HL-60/S4 treated with phorbol 12-myristate 13-acetate at 8.2 ng/mL for 4 days and 3 days (cell line): ENCODE measurements around the gene TET1.
"Not testable (repeated sequence)": the region's sequence is repeated elsewhere in the genome, so short reads cannot be mapped to it uniquely, and the experiment has no call there.

Experiments used
- in situ Hi-C: fragments of 300-500 bp; cut with MboI; formaldehyde crosslinking; loops from 2 replicates; pipeline ENCODE4 v1.15.0; 2022; ENCODE audit warnings: low sequenced_read_pairs

TET1 gene

GRCh38 chr10:68604441-68604840, 44.3 kb downstream of the TET1 start:
- in situ Hi-C loops = no loop called here

GRCh38 chr10:68606918-68607317, 46.8 kb downstream of the TET1 start:
- in situ Hi-C loops = no loop called here

- in situ Hi-C loops = not testable (repeated sequence)
Observed at GRCh38 chr10:68610023-68610422, 49.9 kb downstream of the TET1 start.

- in situ Hi-C loops = no loop called here
Observed at GRCh38 chr10:68611227-68611626, 51.1 kb downstream of the TET1 start.

GRCh38 chr10:68613974-68614373, 53.8 kb downstream of the TET1 start:
- in situ Hi-C loops = not testable (repeated sequence)

GRCh38 chr10:68617691-68618090, 57.6 kb downstream of the TET1 start:
- in situ Hi-C loops = not testable (repeated sequence)

- in situ Hi-C loops = no loop called here
Observed at GRCh38 chr10:68618234-68618633, 58.1 kb downstream of the TET1 start.

- in situ Hi-C loops = no loop called here
Observed at GRCh38 chr10:68619595-68619994, 59.5 kb downstream of the TET1 start.

- in situ Hi-C loops = no loop called here
Observed at GRCh38 chr10:68625316-68625921, 65.3 kb downstream of the TET1 start.

- in situ Hi-C loops = no loop called here
Observed at GRCh38 chr10:68628576-68629127, 68.5 kb downstream of the TET1 start.

GRCh38 chr10:68632271-68632560, 72.1 kb downstream of the TET1 start:
- in situ Hi-C loops = not testable (repeated sequence)

- in situ Hi-C loops = no loop called here
Observed at GRCh38 chr10:68633281-68633680, 73.1 kb downstream of the TET1 start.

GRCh38 chr10:68633816-68634466, 73.8 kb downstream of the TET1 start:
- in situ Hi-C loops = no loop called here

- in situ Hi-C loops = no loop called here
Observed at GRCh38 chr10:68636335-68636734, 76.2 kb downstream of the TET1 start.

GRCh38 chr10:68643550-68643949, 83.4 kb downstream of the TET1 start:
- in situ Hi-C loops = not testable (repeated sequence)

GRCh38 chr10:68647672-68648341, 87.7 kb downstream of the TET1 start:
- in situ Hi-C loops = no loop called here

GRCh38 chr10:68655620-68656126, 95.5 kb downstream of the TET1 start:
- in situ Hi-C loops = no loop called here

GRCh38 chr10:68665841-68666240, 105.7 kb downstream of the TET1 start:
- in situ Hi-C loops = no loop called here

GRCh38 chr10:68666280-68666760, 106.2 kb downstream of the TET1 start:
- in situ Hi-C loops = no loop called here

GRCh38 chr10:68668231-68668630, 108.1 kb downstream of the TET1 start:
- in situ Hi-C loops = no loop called here

GRCh38 chr10:68668972-68669371, 108.8 kb downstream of the TET1 start:
- in situ Hi-C loops = no loop called here

GRCh38 chr10:68684413-68684812, 124.3 kb downstream of the TET1 start:
- in situ Hi-C loops = no loop called here
